ELR (cell line): Measurements from ENCODE around the gene ELAVL1.

Source experiments
- DNase-seq: peaks from one replicate; pipeline ENCODE4 v3.0.0-alpha.2; 2015; ENCODE audit warnings: low read depth

Gene ELAVL1

GRCh38 chr19:7985481-7985911 is 19.9 kb downstream of the ELAVL1 start:
- no peak for DNase-seq

GRCh38 chr19:7983995-7984837 is 21.2 kb downstream of the ELAVL1 start:
- no peak for DNase-seq

GRCh38 chr19:7983286-7983950 is 22.0 kb downstream of the ELAVL1 start:
- no peak for DNase-seq

- DNase-seq = no peak
Measured at GRCh38 chr19:7982651-7983099, 22.8 kb downstream of the ELAVL1 start.

GRCh38 chr19:7982103-7982502 is 23.3 kb downstream of the ELAVL1 start:
- DNase-seq = no peak

- DNase-seq = no peak
Measured at GRCh38 chr19:7981661-7982060, 23.8 kb downstream of the ELAVL1 start.

GRCh38 chr19:7981199-7981598 is 24.2 kb downstream of the ELAVL1 start:
- no peak for DNase-seq

GRCh38 chr19:7980635-7981121 is 24.8 kb downstream of the ELAVL1 start:
- no peak for DNase-seq

- DNase-seq = no peak
Measured at GRCh38 chr19:7980168-7980567, 25.3 kb downstream of the ELAVL1 start.

- no peak for DNase-seq
Measured at GRCh38 chr19:7979559-7979958, 25.9 kb downstream of the ELAVL1 start.

GRCh38 chr19:7979011-7979410 is 26.4 kb downstream of the ELAVL1 start:
- DNase-seq = no peak

GRCh38 chr19:7978179-7978825 is 27.1 kb downstream of the ELAVL1 start:
- peak; percentile 48 for DNase-seq

GRCh38 chr19:7977723-7978040 is 27.8 kb downstream of the ELAVL1 start:
- DNase-seq = no peak

GRCh38 chr19:7977021-7977722 is 28.3 kb downstream of the ELAVL1 start:
- no peak for DNase-seq

GRCh38 chr19:7976461-7976860 is 29.0 kb downstream of the ELAVL1 start:
- no peak for DNase-seq

GRCh38 chr19:7975037-7975436 is 30.4 kb downstream of the ELAVL1 start:
- DNase-seq = no peak

GRCh38 chr19:7973883-7974282 is 31.6 kb downstream of the ELAVL1 start:
- DNase-seq = no peak

- no peak for DNase-seq
Measured at GRCh38 chr19:7971553-7972520, 33.6 kb downstream of the ELAVL1 start.

GRCh38 chr19:7970716-7971448 is 34.6 kb downstream of the ELAVL1 start:
- peak; percentile 64 for DNase-seq

- DNase-seq = no peak
Measured at GRCh38 chr19:7969555-7969939, 35.9 kb downstream of the ELAVL1 start.
